Measurements from ENCODE around the gene CFI.
"Not testable (repeated sequence)": the region's sequence is repeated elsewhere in the genome, so short reads cannot be mapped to it uniquely, and the experiment has no call there.

Gene CFI

DNA sequence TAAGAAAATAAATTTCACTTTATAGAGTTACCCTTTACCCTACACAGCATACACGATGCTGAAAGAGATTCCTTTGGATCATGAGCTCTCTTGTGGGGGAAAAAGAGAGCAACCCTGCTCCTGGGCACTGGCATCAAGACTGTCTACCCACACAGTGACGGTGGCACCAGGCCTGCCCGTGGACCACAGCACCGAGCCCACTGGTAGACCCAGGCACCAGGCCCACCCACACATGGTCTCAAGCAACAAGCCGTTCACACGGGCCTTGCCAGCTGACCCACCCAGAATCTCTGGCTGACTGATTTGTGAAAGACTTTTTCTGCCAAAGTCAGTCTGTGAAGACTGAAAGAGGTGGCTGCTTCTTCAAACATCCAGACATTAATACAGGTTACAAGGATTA, 6.7 kb downstream of the CFI start:
- DNase-seq (ENCODE audit: low spot score), result no peak

DNA sequence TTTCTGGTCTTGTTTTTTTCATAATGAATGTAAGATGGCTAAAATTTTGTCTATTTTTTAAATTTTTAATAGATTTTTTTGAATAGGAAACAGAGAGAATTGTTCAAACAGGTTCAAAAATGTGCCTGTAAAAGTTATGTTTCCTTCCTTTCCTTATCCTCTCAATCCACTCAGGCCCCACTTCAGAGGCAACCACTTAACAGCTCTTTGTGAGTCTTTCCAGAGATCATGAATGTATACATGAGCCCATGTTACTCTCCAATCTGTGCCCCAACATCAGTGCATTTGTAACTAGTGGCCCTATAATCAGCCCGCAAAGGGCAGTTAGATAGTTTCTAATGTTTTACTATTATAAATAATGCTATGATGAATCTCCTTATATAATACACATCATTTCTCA, 14.0 kb downstream of the CFI start:
- no peak for DNase-seq (ENCODE audit: low spot score)

DNA sequence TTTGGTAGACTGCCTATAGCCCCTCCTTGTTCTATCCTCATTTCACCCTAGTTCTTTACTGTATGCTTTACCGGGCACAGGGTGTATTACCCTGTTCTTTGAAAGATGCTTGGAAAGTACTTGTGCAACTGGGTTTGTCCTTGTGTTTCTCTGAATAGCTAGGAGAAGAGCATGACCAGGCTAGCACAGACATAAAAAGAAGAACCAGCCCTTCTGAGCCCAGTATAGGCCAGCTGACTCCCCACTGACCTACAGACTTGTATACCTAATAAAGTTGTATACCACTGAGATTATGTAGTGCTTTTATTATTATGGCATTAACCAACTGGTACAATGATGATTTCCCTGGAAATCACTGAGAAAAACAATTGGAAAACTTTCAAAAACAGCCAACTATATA, 15.0 kb downstream of the CFI start:
- no peak for DNase-seq (ENCODE audit: low spot score)

DNA sequence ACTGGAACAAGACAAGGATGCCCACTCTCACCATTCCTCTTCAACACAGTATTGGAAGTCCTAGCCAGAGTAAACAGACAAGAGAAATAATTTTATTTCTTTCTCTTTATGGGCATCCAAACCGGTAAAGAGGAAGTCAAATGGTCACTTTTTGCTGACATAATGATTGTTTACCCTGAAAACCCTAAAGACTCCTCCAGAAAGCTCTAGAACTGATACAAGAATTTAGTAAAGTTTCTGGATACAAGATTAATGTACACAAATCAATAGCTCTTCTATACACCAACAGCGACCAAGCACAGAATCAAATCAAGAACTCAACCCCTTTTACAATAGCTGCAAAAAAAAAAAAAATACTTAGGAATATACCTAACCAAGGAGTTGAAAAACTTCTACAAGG, 19.7 kb downstream of the CFI start:
- not testable (repeated sequence) for DNase-seq (ENCODE audit: low spot score)

DNA sequence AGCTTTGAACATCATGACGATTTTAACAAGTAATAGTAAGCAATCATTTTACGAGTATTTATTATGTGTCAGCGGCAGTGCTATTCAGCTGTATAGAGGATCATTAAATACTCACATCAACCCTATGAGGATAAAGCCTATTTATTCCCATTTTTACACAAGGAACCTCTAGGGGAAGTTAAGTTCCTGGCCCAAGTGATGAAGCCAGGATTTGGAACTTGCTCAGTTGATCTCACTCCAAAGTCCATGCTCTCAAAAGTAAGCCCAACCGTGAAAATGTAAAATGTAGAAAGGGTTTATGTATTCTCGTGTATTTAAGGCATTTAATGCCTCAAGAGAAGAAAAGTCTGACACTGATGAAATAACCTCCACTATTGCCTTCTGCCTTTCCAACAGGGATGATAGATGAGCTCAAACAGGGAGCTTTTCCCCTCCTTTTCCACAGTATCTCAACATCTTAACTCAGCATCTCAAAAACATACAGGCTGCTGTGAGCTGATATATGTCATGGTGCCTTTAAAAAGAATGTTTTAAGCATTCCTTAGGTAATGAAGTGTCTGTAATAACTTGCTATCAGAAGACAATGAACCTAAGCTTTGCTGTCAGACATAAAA, 36.9 kb downstream of the CFI start:
- DNase-seq (ENCODE audit: low spot score), result no peak

DNA sequence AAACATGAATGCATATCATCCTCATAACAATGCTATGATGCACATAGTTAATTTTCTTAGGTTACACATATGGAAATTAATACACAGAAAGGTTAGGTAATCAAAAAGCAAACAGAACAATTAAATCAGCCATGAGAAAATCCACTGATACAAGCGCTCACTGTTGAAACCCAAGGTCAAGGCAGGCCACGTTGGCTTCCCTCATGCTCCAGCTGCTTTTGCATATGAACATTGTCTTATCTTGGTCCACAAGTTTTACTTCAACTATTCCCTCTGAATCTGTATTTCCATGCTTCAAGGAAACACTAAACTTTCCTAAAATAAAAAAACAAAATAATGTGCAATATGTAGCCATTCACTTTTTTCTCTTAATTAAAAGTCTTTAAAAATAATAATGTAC, 37.4 kb downstream of the CFI start:
- DNase-seq (ENCODE audit: low spot score), result no peak

DNA sequence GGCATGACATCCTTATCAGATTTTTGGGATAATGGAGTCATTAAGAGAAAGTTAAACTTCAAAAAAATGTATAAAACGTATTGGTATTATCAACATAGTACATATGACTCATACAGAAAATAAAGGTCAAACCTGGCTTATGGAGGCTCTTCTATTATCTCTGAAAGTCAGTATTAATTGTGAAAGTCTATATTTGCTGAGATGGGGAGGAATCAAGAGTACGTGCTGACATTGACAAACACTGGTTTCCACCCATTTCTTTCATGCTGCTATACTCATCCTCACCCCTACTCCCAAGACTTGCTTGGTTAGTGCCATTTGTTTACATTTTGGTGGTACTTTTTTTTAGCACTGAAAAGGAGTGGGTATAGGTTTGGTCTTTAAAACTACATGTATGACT, 41.1 kb downstream of the CFI start:
- DNase-seq (ENCODE audit: low spot score), result no peak

DNA sequence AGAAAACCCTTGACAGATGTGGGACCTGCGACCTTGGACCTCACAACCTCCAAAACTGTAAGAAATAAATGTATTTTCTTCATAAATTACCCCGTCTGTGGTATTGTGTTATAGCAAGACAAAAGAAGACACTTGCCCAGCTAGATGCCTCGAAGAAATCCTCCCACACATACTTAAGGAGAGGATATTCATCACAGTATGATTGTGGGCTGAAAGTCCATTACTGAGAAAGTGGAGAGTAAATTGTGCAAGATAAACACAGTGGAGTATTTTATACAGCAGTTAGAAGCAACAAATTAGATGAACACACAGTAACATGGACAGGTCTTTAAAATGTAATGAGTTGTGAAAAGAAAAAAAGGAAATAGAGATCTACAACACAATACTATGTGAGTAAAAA, 46.1 kb downstream of the CFI start:
- no peak for DNase-seq (ENCODE audit: low spot score)

DNA sequence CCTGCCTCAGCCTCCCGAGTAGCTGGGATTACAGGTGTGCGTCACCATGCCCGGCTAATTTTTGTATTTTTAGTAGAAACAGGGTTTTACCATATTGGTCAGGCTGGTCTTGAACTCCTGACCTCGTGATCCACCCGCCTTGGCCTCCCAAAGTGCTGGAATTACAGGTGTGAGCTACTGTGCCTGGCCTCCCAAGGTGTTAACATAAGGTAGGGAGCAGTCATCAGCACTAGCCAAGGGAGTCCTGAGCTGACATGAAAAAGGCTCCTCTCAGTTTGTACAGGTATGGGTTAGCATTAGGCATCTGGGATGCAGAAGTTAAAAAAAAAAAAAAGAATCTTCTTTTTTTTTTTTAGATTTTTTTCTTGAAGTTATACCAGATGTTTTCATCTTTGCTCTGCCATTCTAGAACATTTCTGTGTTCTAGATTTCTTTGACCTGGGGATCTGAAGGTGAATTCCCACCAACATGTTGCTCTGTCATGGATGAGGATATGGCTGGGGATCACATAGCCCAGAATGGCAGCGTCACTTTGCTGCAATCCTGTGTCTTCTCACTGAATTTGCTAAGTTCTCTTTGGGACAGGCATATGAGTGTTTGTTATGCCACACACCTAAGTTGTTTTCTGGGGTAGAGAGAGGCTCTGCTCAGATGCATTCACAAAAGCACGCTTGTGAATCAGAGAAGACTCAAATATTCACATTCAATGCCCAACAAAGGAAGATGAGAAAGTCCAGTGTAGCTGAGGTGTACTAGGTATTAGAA, 47.5 kb downstream of the CFI start:
- no peak for DNase-seq (ENCODE audit: low spot score)

DNA sequence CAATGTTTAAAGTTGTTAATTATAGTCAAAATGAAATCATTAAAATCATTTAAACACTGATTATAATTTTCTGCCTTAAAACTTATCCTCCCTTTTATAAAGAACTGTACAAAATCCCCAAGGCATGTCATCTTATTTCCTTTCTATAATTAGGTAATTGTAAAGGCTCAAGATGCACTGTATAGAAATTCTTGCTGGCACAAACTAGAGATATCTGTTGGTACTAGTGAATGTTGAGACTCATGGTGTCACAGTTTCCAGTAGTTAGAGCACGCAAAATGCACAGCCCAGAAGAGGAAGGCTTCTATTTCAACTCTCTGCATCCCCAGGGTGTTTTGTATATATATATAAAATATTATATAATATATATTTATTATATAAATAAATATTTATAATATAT, 49.3 kb downstream of the CFI start:
- DNase-seq (ENCODE audit: low spot score), result no peak

DNA sequence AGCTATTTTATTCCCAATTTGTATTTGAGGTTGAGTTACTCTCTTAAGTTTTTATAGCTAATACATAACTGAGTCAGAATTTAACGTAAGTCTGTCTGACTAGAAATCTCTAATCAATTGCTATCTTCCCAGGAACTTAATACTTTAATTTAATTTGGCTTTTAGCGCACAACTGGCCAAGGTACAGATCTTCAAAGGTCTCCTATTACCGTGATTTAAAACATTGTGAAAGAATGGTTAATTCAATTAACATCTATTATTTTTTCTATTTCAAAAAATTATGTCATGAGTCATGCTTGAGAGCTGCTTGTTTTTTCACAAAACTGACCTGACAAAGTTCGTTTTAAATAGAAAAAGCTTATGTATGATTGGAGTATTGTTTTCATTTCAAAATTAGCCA, 49.9 kb downstream of the CFI start:
- DNase-seq (ENCODE audit: low spot score), result no peak

DNA sequence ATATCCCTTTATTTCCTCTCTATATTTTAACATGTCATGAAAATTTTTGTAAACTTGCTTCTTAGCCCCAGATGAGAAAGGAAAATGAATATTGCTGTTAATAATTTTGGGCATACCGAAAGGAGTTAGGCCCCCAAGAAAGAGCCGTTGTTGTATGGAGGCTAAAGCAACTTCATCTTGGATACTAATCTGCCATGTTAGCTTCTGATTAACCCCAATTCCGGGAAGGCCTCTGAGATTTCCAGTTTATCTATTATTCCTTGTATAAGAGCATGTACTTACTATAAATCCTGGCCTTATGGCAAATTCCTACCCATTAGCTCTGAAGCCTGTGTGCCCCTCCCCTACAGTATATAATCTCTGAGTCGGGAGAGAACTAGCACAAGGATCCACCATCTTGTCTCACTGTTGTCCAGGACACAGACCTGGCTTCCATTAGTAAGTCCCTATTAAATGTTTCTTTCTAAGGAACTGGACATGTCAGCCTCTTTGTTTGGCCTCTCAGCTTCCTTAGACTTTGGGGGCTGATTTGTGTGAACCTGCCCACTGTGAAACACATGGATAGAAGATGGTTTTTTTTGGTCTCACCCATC, 51.1 kb downstream of the CFI start:
- no peak for DNase-seq (ENCODE audit: low spot score)

DNA sequence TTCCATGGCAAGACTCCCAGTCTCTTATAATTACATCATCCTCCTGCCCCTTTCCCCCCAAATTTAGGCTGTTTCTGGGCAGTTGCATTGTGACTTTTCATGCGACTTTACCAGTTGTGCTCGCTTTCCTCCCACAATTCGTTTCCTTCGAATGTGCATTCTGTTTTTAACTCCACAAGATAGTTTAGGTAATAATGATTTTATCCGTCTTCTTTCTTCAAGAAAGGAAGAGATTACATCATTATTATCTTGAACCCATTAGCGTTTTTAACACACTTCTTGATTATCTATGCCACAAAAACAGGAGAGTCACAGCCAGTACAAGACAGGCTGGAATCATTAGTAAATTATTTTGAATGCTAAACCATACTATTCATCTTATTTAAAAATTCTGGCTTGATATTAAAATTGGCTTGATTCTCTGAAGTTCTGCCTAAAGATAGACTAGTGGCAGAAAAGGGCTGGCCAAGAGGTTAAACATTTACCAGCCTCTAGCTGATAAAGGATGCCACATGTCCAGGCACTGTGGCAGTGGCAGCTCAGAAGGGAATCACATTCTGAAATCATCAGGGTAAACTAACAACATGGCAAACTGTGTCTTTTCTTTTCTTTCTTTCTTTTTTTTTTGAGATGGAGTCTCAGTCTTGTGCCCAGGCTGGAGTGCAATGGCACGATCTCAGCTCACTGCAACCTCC, 52.3 kb downstream of the CFI start:
- DNase-seq (ENCODE audit: low spot score), result no peak

DNA sequence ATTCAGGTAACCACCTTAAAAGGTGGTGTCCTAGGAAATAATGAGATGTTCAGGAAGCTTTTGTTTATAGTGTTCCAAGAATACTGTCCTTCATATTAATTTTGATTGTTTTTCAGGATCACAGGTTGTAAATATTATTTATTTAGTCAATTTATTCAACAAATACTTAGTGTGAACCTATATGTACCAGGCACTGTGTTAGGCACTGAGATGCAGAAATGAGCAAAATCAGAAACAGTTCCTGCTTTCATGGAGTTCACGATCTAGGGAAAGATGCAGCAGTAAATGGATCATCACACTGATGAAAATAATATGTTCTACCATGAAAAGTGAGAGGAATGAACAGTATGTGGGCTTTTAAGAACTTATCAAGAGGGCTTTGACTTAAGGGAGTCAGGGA, 53.7 kb downstream of the CFI start:
- no peak for DNase-seq (ENCODE audit: low spot score)

DNA sequence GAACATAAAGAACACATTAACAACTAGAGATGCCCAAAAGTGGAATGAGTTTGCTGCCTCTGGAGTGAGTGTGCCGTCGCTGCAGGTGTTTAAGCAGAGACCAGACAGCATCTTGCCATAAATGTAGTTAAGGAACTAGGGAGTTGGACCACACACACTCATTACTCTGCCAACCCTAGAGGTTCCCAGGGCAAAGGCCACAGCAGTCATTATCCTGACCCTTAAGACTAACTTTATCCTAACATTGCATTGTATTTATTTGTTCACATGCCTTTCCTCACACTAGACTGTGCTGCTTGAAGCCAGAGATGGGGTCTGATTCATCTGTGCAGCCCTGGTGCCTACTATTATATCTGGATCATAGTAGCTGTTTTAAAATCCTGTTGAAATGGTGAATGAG, 55.1 kb downstream of the CFI start:
- DNase-seq (ENCODE audit: low spot score), result no peak

DNA sequence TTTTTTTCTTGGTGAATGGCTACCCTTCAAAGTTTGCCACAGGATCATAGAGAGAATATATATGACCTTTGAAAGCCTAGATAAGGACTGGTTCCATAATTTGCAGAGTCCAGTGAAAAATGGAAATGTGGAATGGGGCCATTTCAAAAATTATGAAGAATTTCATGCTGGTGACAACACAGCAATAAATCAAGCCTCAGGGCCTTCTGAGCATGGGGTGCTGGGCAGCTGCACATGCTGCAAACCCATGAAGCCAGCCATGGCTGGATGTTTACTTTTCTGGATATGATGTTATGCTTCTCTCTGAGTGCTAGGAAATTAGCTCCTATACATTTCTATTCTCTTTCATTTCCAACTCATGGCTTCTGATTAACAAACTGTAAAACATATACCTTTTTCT, 56.0 kb downstream of the CFI start:
- DNase-seq (ENCODE audit: low spot score), result no peak

DNA sequence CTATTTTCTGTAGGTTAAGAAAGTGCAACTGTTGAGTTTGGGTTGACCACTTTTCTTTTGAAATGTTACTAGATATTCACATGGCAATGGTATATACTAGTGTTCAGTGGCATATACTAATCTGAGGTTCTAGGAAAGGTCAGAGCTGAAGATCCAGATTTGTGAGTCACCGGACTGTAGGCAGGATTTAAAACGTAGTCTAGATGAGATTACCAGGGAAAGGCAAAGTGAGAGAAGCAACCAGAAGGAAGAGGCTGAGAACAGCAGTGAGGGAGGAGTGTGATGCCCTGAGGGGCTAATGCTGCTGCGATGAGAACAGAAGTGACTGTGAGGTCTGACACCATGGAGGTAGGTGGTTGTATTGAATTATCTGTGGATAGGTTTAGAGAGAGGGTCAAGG, 62.3 kb downstream of the CFI start:
- no peak for DNase-seq (ENCODE audit: low spot score)

DNA sequence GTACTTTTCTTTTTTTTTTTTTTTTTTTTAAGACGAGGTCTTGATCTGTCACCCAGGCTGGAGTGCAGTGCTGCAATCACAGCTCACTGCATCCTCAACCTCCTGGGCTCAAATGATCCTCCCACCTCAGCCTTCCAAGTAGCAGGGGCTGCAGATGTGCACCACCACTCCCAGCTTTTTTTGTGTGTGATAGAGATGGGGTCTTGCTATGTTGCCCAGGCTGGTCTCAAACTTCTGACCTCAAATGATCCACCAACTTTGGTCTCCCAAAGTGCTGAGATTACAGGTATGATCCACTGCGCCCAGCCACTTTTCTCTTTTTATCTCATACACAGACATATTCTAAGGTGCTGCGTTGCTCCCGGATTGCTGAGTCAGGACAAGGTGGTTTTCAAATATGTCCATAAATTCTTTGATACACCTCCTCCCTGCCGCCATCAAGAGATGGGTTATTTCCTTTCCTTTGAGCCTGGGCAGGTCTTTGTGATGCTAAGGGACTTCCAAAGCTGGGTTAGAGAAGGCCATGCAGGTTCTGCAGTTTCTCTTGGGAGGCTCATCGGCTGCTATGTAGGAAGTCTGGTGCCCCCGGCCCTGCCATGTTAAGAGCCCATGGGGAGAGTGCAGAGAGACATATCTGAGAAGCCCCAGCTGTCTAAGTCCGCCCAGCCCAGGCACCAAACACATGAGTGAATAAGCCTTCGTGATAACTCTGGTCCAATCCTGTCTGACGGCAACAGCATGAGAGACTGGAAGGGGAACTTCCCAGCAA, 63.5 kb downstream of the CFI start:
- DNase-seq (ENCODE audit: low spot score), result no peak

DNA sequence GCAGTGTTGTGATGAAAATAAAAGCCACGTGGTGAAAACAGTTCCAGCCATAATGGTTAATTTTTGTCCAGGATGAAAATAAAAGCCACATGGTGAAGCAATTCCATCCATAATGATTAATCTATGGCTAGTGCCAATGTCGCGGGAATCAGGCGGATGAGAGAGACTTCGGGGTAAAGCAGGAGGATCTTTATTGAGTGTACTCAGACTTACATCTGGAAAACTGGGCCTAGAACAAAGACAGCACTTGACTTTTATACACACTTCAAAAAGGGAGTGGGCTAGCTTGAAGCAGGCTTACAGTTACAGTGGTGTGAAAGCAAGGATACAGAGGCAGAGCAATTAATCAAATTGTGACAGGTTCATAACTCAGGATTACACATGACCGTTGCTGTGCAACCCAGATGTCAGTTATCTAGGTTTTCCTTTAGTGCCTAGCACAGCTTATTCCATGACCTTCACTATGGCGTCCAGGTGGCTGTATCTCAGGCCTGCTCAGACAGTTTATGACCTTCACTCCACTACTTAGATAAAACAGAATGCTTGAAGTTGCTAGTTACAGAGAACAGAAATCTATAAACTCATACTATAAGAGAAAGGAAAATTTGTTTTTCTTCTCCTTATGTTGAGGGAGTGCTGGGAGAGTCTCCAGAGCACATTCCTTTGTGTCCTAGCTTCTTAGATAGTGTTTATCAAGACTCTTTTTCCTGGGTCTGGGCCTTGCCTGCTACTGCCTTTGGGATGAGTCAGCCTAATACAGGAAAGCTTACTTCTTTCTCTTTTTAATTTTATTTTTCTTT, 66.0 kb downstream of the CFI start:
- no peak for DNase-seq (ENCODE audit: low spot score)

DNA sequence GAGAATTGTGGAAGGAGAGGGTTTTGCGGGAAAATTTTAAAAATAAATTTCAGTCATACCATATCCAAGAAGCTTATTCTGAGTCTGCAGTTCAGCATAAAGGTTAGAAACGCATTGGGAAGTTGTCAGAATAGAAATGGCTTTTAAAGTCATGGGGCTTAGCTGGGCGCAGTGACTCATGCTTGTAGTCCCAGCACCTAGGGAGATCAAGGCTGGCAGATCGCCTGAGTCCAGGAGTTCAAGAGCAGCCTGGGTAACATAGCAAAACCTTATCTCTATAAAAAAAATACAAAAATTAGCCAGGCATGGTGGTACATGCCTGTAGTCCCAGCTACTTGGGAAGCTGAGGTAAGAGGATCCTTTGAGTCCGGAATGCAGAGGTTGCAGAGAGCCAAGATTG, 68.1 kb downstream of the CFI start:
- DNase-seq (ENCODE audit: low spot score), result no peak

All from CD4-positive, alpha-beta T cell treated with Interleukin-2 at 100 ng/mL for 4 hours (primary cell).